HG02885 (cell line): ENCODE results near the gene CCDC92.
A peak's percentile ranks its signal among the peaks of the same experiment; 100 is the strongest.

Experiments
- ATAC-seq: cut with Tn5 transposase; IDR thresholded peaks from one replicate; pipeline ENCODE4 v1.9.1; 2021; ENCODE audit warnings: mild to moderate bottlenecking; ENCODE audit not compliant: unreplicated experiment, poor library complexity

The CCDC92 gene

DNA sequence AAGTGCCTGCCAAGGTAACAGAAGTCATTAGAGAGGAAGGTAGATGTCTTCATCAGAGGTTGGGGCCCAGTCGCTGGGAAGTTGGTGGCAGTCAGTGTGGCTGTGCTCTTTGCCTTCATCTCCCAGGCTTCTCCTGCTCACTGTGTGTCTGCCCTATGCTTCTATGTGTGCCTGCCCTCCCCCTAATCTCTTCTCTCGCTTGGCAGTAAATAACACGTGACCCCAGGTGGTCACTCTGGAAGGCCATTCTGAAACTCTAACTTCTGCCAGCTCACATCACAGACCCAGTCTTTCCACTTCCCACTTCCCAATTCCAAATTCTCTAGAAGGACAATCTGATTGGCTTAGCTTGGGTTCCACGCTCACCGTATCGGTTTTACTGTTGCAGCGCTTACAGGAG lies 9.6 kb upstream of the CCDC92 start:
- ATAC-seq, result no peak

DNA sequence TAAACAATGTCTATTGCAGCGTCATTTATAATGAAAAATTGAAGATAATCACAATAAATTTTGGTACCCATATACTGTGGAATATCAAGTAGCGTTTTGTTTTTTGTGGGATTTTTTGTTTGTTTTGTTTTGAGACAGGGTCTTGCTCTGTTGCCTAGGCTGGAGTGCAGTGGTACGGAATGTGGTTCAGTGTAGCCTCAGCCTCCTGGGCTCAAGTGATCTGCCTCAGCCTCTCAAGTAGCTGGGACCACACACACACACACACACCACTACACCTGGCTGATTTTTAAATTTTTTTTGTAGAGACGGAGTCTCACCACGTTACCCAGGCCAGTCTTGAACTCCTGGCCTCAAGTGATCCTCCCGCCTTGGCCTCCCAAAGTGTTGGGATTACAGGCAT lies 6.9 kb upstream of the CCDC92 start:
- ATAC-seq, result no peak

DNA sequence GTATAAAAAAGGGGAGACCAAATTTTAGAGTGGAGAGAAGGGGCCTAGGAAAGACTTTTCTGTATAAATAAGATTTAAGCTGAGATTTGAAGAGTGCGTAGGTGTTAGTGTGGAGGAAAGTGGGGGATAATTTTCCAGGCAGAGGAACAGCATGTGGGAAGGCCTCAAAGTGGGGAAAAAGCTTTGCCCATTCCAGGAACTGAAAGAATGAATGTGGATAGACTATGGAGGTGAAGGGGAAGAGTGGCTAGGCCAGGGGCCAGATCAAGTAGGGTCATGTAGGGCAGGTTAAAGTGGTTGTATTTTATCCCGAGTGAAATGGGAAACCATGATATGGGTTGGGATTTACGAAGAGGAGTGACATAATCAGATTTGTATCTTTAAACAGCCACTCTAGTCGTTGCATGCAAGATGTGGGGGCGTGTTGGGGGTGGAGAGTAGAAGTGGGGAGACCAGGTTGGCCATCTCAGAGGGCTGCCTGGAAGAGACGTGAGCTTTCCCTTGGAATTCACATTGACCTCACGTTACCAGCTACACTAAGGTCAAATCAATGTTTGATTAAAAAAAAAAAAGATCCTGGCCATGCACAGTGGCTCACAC lies 3.7 kb upstream of the CCDC92 start:
- no peak for ATAC-seq

DNA sequence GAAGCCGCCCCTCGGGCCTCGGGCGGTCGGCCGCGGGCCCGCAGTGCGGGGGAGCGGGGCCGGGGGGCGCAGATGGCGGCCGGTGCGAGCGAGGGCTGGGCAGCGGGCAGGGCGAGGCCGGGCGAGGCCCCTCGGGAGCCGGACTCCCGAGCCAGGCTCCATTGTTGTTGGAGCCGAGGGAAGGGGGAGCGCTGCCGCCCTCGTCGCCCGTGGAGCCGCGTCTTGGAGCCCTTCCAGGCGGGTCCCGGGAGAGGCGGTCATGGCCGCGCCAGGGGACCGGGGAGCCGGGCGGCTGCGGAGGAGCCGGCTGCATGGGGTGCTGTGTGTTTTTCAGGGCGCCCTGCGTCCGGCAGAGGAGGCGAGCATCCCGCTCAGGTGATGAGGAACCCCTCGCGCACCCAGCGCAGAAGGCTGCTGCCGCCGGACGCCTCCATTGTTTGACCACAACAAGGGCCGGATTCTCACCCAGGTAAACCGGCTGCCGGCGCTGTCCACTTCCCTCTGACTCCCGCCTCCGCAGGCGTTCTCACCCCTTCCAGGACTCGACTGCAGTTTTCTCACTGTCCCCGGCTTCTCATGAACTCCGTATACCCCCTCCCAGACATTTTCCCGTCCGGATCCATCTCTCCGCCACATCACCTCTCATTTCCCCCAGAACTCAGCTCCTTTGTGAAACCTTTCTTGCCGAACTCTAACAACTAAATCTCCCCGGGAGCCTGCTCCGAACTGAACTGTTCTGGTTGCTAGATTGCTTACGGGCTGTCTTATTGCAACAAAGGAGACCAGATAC lies 1.1 kb upstream of the CCDC92 start:
- ATAC-seq, result peak; percentile 5

DNA sequence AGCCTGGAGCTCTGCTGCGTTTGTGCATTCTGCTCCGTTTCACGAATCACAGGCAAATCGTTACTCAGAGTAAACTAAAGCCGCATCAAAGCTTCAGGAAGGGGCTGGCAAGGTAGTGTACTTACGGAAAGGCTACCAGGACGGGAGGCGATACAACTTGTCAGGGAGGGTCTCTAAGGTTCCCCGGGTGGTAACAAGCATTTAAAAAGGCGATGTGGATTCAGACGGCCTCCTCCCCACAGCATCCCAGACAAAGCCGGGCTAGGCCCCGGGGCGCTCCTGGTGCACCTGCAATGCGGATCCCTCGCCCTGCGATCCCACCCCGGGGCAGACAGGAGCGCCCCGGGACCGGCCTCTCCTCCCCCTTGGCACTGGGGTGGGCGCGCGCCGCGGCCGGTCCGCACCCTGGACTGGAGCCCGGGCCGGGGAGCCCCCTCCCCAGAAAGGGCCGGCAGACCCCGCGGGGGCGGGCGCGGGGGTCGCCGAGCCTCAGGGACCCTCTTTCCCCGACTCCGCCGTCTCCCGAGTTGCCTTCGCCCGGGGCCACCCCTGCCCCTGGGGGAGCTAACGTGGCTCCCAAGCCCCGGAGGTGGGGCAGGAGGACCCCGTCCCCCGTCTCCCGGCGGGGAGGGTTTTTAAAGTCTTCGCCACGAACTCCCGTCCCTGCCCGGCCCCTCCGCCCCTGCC lies 718 bp downstream of the CCDC92 start:
- ATAC-seq, result no peak

DNA sequence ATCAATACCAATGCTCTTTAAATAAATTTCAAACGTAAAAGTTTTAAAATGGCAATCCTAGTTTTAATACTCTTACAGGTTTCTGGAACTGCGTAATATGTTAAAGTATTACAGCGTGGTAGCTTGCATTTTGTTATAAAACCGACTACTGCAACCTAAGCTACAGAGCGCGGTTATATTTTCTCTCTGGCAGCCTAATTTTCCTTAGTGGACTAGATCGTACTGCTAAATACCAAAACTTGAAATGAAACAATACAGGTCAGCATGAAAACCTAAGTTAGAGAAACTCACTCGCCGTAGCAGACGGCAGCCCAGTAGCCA lies 1.2 kb downstream of the CCDC92 start:
- no peak for ATAC-seq

DNA sequence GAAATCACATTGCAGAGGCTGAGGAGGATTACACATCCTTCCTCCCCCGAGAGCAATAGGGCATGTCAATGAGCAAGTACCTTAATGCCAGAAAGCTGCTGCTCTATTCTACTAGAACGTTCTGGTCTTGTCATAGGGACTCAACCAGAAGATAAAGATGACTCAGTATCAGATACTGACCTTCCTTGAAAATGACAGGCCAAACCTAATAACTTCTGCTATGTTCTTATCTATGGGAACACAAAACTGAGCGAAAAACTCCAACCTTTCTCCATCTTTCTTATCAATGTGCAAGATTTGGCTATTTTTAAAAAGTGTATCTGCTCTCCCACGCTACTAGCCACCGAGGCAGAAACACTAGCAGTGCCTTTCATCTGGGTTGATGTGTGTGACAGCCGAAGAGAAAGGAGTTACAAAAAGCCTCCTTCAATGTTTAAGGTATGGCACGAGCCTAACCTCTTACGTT lies 5.5 kb downstream of the CCDC92 start:
- no peak for ATAC-seq

DNA sequence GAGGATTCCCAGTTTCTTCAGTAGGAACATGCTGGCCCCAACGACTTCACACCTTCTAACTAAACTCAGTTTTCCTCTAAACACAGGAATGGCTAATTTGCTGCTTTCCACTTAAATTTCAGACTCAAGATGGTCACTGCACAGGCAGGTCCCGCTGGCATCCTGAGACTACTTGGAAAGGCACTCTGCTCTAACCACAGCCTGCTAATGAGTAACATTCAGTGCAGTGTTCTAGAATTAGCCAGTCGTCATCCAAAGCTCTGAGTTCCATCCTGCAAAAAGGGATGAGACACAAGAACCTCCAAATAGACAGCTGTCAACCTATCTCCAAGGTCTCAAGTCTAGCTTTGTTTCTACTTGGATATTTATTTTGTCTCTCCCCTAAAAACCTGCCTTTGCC lies 6.0 kb downstream of the CCDC92 start:
- ATAC-seq, result no peak

DNA sequence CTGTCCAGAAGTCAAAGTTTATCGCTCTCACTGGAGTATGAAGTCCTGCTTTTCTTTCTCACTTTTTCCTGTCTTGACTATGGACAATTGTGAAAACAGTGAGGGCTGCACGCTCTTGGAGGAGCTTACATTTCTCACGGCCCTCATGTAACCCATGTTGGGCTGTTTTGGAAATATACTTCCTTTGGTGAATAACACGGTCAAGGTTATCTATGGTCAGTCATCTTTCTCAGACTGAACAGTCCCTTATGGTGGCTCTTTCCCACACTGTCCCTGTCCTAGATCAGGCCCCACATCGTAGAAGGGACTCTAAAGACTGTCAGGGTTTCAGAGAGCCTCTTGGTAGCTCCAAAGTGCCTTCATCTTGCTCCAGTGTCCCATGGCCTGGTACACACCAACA lies 7.2 kb downstream of the CCDC92 start:
- ATAC-seq, result no peak

DNA sequence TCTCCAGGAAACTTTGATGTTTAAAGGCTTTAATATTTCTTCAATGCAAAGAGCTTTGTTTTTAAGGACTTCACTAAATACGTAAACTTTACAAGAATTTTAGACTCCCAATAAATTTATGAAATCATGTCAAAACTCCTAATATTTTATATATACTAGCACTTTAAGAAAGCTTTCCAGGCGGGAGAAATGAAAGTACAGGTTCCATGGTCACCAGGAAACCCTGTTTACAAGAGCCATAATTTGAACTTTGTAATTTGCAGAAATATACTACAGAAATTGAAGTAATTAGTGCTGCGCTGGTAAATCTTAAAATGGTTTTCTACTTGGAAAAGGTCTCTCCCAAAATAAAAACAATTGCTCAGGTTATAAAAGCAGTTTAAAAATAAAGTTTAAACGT lies 8.8 kb downstream of the CCDC92 start:
- no peak for ATAC-seq

DNA sequence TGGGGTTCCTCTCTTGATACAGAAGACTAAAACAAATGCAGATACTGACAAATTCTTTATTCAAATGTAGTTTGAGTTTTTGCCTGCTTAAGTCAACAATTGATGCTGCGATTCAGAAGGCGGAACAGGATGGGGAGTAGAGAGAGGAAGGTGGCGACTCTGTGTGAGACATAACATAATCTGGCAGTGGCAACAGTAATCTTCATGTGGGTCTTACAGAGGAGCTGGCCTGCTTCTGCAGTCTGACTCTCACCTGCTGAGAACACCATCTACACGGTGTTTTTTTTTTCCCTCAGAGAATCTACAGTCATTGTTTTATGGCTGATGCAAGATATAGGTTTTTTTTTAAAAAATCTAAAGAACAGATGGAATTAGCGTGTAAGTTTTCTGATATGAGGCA lies 10.1 kb downstream of the CCDC92 start:
- no peak for ATAC-seq

DNA sequence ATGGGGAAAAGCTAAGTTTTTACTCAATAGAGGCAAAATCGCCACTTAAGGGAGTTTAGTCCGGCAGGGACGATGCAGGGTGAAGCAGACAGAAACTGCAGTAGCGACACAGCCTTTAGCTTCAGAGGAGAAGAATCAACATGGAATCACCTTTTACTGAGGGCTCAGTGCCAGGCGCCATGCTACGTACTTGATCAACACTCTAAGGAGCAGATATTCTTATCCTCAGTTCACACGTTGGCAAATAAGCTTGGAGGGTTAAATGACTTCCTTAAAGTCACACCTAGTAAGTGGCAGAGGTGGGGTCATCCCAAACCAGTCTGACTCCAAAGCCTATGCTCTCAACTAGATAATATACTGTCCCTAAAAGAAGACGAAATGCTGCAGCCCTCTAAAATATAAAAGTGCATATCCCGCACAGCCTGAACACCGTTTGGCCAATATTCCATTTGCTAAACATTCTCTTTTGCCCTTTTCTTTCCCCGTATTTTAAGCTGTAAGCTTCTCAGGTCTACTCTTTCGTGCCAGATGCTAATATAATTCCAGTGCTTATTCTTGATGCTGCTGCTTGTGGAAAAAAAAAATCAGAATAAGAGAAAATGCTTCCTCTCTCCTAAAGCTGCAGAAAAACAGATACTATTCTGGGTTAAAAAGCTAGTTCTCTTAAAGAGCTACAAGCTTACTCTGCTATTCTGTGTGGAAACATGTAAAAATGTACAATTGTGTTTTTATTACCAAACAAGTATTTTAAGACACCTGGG lies 10.9 kb downstream of the CCDC92 start:
- ATAC-seq, result no peak

DNA sequence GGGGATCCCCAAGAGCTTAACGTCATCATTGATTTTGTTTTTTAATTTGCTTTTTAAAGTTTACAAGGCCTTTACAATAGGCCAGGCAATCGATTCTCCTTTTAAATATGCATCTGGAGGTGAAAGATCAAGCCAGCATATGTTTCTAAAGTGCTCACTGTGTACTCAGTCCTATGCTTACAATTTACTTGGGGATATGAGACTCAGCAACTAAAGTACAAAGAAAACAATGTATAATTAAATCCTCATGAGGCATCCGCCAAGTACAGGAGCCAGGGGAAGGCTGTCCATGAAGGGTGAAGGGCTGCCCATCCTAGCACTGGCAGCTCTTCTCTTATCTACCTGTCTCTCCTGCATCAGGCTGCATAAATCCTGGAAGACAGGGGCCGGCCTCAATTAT lies 11.8 kb downstream of the CCDC92 start:
- no peak for ATAC-seq

DNA sequence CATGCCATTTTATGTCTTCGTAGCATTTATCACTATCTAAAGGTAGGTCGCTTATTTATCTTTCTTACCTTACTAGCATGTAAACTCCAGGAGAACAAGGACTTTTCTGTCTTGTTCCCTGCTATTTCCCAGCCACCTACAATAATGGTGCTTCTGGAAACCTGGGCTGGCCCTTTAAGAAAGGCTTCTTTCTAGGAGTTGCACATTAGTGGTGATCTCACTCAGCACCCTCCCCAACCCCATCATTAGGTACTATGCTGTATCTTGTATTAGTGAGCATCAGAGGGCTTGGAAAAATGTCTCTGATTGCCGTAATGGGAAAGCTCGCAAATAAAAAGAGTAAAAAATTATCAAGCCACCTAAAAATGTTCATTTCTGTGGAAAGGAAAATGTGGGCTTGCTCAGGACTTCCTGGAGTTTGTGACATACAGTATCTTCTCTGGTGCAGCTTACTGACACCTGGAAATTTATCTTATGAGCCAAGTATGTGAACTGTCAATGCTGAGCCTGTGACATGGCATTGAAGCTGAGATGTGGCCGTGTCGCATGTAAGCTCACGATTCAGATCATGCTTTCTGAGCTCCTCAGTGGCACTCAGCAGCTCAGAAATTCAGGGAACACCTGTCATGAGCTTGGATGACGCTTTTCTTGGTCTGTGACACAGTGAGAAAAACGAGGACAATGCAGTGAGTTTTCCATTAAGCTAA lies 12.4 kb downstream of the CCDC92 start:
- no peak for ATAC-seq

DNA sequence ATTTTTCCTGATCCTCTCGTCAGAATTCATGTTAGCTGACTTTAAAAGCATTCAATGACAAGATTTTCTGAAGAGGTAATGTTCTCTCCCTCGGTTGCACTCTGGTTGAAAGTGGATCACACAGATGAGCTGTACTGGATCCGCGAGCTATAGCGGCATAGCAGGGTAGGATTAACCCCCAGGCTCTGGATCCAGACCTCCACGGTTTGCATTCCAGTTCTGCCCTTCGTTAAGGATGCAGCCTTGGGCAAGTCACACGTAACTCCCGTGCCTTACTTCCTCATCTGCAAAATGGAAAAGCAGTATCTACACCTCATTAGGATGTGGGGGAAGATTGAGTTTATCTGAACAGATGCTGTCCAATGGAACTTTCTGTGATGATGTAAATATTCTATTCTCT lies 13.8 kb downstream of the CCDC92 start:
- no peak for ATAC-seq

DNA sequence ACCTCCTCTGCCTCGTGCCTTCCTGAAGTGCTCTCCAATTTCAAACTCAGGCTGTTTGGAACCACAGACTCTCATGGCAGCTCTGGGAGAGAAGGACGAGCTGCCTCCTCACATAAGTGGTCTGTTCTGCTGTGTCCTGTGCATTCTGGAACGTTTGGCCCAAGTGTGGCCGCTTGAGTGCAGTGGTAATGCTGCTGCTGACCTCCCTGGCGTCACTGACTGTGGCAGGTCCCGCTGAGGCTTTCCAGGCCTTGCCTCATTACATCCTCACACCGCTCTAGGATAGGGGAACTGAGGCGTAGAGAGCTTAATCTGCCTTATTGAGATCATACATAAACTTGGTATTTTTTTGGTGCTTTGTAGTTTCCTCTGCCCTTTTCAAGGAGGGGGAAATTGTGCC lies 14.2 kb downstream of the CCDC92 start:
- ATAC-seq, result no peak

DNA sequence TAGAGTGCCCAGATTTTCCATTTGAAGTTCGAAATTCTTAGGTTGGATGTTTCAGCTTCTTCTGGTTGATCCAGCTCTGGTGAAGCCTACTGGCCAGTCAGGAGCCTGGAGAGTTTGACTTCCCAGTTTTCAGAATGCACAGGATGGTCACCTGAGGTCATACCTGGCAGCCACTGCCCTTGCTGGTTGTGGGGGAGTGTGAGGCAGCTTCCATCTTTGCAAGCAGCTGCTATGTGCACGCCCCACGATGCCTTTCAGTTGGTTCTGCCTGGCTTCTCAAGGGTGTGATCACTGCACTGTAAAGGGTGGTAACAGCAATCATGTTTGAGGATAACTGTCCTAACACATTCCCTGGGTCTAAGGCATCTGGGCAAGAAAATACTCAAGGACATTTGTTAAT lies 15.4 kb downstream of the CCDC92 start:
- ATAC-seq, result no peak

DNA sequence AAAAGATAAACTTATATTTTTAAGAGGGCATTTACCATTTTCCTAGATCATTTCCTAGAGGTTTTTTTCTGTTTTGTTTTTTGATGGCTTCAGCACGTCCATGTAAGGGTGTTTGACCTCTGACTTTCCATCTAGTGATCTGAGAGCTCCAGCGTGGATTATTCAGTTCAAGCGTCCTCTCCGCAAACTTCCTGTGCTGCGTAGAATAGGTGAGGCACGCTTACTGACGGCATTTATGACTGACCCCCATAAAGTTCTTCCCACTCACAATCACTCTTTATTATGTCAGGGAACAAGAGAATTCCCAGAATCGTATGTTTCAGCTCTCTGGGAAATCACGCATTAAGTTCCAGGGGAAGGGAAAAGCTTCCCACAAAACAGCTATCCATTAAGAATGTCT lies 16.4 kb downstream of the CCDC92 start:
- ATAC-seq, result no peak

DNA sequence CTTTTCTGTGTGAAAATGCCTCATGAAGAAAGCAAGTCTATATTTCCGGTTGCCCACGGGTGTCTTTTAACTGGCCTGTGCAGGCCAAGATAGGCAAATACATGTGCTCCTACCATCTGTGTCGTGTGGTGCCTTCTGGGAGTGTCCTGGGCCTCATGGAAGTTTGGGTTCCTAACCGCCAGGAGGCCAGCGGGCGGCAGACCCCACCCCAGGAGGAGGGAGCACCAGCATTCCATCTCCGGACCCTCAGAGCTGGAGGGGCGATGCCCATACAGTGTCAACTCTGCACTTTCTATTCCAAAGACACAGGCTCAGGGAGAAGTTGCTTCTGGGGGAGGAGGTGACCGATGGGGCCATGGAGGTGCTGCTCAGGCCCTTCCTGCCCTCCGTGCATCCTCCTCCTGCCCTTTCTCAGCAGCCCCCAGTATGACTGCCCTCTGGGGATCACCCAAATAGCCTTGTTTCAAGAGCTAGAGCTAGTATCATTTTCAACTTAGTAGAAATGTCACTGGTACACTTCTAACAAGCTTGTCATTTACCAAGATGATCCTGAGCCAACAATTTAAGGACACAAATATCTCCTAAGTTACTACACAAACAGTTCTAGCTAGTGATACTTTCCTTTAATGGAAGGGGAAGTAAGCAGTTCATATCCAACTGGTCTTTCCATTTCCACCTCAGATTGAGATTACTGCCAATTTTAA lies 17.8 kb downstream of the CCDC92 start:
- no peak for ATAC-seq

DNA sequence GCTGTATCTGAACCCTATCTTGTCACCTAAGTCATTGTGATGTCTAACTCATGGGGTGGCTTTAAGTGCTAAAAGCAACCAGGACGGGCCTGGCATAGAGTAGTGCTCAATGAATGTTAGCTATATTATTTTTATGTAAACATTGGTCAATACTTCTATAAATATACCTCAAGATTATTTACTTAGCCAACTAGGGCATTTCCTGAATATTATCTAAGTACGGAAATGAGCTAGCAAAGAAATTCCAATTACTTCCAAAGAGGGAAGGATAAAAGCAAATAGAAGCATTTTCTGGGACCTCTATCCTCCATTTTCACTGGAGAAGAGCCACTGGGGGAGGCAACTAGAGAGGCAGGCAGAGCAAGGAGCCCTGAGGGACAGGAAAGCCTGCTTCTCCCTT lies 20.6 kb downstream of the CCDC92 start:
- no peak for ATAC-seq
